Activated T-cell treated with anti-CD3 and anti-CD28 coated beads, Interleukin-2, amount 50 U/mL, for 24 hours (primary cell): Measurements from ENCODE around the gene CRY2.
A peak's percentile ranks its signal among the peaks of the same experiment; 100 is the strongest.

Experiments
- DNase-seq: peaks from one replicate; pipeline ENCODE4 v3.0.0-alpha.2; 2020
- H3K27ac Mint-ChIP-seq: 2 replicates; pipeline ENCODE4 v1.8.0; 2020; ENCODE audit warnings: mild to moderate bottlenecking, mixed read lengths
- H3K27me3 Mint-ChIP-seq: 2 replicates; pipeline ENCODE4 v1.8.0; 2020; ENCODE audit warnings: mixed read lengths
- H3K36me3 Mint-ChIP-seq: 2 replicates; pipeline ENCODE4 v1.8.0; 2020; ENCODE audit warnings: low read depth, mixed read lengths
- H3K4me1 Mint-ChIP-seq: 2 replicates; pipeline ENCODE4 v1.8.0; 2020; ENCODE audit warnings: low read depth, mixed read lengths
- H3K4me3 Mint-ChIP-seq: 2 replicates; pipeline ENCODE4 v1.8.0; 2020; ENCODE audit warnings: mild to moderate bottlenecking, moderate library complexity, mixed read lengths
- H3K9me3 Mint-ChIP-seq: 2 replicates; pipeline ENCODE4 v1.8.0; 2020; ENCODE audit warnings: mixed read lengths

Gene CRY2

DNA sequence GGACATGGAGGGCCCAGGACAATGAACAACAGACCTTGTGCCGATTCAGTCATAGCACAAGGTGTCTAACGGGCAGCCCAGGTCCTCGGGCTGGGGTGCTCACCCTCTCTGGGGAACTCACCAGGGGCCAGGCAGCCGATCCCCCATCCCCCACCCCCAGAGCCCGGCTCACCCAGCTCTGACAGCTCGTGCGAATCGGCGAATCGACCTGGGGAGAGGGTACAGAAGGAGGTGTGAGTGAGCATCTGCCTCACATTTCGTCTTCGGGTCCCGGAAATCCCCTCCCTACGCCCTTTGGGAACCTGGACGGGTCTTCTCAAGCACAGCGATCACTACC lies 70.0 kb downstream of the CRY2 start:
- DNase-seq: no peak
- H3K27ac Mint-ChIP-seq: peak overlapping the region; percentile 99
- peaks cover 36% of the 10 kb centered on the region for H3K4me1 Mint-ChIP-seq
- H3K36me3 Mint-ChIP-seq: peaks cover 46% of the 10 kb centered on the region
- H3K27me3 Mint-ChIP-seq: peaks cover 5% of the 10 kb centered on the region
- no peaks in the 10 kb centered on the region for H3K9me3 Mint-ChIP-seq
- peak overlapping the region; percentile 90 for H3K4me3 Mint-ChIP-seq

DNA sequence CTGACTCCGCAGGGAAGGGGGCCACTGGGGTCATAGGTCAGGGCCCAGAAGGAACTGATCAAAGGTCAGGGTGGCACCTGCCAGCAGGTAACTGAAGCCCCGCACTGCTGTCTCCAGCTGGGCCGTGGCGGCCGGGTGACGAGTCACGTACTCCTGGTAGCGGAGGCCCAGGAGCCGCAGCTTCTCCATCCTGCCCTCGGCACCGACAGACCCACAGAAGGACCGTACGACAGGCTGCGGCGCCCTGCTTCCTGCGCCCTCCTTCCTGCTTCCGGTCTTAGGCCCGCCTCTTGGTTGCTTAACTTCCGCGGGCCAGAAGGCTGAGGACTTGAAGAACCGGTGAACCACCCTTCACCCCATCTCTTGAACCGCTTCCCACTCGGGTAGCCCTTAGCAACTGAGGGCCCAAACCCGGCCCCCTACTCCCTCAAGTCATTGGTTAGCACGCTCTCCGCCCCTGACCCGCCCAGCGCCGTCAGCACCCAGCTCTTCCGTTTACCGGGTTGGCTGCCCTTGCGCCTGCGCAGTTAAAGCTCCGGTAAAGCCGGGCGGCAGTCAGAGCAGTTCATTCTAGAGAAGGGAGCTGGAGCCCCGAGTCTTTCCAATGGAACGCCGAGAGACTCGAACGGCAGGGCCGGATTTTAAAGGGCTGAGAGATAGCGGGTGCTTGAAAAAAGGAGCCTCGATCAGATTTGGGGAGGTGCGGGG lies 70.5 kb downstream of the CRY2 start, which contains the start of gene PEX16:
Gene PEX16, minus strand, starts transcription at position 255 of the 708 bp plus-strand sequence. Its CDS starts 66 bp downstream, at position 189.
- Mint-ChIP-seq H3K4me3 (peak within 1 kb of the TSS; percentile 90), H3K27me3 (peaks cover 5% of the 10 kb centered on the region), H3K4me1 (peaks cover 36% of the 10 kb centered on the region), H3K9me3 (no peaks in the 10 kb centered on the region), H3K36me3 (peaks cover 46% of the 10 kb centered on the region), H3K27ac (peak within 1 kb of the TSS; percentile 99)
- DNase-seq: peak; percentile 92

DNA sequence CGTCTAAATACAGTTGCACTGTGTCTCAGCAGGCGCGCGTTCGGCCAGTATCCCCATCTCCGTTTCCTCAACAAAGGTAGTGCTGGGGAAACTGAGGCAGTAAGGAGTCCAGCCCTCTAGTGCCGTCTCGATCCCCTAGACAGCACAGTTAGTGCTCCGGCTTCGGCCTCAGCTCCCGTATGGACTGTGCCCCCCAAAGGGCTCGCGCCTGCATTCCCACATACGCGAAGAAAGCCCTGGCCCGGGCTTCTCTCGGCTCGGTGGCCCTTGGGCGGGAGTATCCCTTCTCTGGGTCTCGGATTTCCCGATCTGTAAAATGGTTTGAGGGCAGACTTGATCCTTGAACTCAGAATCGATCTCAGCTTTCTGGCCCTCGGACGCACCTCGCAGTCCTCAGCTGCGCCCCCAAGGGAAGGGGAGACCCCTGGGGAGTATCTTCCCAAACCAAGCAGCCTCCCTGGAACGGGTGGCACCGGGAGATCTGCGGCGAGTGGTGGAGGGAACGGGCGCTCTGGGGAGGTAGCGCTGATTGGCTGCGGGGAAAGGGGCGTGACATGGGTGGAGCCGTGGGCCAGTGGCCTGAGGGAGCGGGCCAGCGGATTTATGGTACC lies 71.2 kb downstream of the CRY2 start:
- peak; percentile 77 for DNase-seq
- peak overlapping the region; percentile 99 for H3K27ac Mint-ChIP-seq
- peak overlapping the region; percentile 90 for H3K4me3 Mint-ChIP-seq
- H3K4me1 Mint-ChIP-seq: peaks cover 39% of the 10 kb centered on the region
- H3K27me3 Mint-ChIP-seq: peaks cover 8% of the 10 kb centered on the region
- H3K36me3 Mint-ChIP-seq: peaks cover 41% of the 10 kb centered on the region
- no peaks in the 10 kb centered on the region for H3K9me3 Mint-ChIP-seq

DNA sequence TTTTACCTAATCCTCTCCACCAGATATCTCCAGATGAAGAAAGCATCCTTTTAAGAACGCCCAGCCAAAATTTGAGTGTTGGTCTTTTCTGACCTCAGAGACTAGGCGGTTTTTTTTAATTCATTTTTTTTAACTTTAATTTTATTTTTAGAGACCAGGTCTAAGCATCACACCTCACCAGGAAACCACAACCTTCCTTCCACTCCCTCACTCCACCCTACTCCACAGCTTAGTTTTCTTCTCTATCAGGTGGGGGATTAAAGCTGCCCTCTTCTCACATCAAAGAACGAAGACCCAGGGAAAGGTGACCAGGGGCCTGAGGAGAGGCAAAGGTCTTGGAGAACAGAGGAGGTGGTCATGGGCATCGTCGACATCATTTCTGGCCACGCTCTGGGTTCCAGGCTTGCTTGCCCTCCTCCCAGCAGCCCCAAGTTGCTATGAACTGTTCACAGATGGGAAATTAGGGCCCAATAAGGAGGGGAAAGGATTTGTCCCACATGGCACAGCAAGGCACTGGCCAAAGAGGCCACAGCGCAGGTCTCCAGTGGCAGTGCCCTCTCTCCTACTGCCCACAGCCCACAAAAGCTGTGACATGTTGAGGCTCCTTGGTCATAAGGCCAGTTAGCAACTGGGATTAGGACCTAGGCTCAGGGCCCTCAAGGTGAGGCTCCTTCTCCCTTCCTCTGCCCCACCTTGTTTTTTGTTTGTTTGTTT lies 71.8 kb downstream of the CRY2 start:
- DNase-seq: no peak
- Mint-ChIP-seq H3K36me3 (peaks cover 34% of the 10 kb centered on the region), H3K4me1 (peaks cover 42% of the 10 kb centered on the region), H3K4me3 (peak overlapping the region; percentile 90), H3K27me3 (peaks cover 12% of the 10 kb centered on the region), H3K27ac (peak overlapping the region; percentile 99), H3K9me3 (no peaks in the 10 kb centered on the region)

DNA sequence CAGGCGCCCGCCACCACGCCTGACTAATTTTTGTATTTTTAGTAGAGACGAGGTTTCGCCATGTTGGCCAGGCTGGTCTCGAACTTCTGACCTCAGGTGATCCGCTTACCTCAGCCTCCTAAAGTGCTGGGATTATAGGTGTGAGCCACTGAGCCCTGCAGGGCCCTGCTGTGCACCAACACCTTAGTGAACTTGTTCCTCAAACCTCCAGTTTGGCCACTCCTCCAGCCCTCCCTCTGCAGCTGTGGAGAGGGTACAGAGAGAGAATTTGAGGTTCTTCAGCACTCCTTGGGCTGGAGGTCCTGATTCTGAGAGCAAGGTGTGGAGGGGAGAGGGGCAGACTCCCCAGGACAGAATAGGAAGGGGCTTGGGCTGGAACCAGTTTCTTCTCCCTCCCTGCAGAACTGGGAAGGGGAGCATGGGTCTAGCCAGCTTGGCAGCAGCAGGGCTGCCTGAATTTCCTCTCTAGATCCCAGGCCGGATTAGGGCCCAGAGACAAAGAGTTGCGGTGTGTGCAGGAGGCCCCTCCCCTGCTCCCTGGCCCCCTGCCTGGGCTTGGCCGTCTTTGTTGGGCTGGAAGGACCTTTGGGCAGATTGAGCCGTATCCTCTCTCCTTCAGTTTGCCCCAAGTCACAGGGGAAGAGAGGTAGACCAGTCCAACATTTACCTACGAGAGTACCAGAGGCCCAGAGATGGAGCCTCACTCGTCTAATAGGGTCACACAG lies 72.7 kb downstream of the CRY2 start:
- H3K4me1 Mint-ChIP-seq: peaks cover 43% of the 10 kb centered on the region
- no peak overlapping the region for H3K4me3 Mint-ChIP-seq
- H3K36me3 Mint-ChIP-seq: peaks cover 25% of the 10 kb centered on the region
- peaks cover 16% of the 10 kb centered on the region for H3K27me3 Mint-ChIP-seq
- H3K27ac Mint-ChIP-seq: no peak overlapping the region
- H3K9me3 Mint-ChIP-seq: no peaks in the 10 kb centered on the region
- DNase-seq: peak; percentile 25

DNA sequence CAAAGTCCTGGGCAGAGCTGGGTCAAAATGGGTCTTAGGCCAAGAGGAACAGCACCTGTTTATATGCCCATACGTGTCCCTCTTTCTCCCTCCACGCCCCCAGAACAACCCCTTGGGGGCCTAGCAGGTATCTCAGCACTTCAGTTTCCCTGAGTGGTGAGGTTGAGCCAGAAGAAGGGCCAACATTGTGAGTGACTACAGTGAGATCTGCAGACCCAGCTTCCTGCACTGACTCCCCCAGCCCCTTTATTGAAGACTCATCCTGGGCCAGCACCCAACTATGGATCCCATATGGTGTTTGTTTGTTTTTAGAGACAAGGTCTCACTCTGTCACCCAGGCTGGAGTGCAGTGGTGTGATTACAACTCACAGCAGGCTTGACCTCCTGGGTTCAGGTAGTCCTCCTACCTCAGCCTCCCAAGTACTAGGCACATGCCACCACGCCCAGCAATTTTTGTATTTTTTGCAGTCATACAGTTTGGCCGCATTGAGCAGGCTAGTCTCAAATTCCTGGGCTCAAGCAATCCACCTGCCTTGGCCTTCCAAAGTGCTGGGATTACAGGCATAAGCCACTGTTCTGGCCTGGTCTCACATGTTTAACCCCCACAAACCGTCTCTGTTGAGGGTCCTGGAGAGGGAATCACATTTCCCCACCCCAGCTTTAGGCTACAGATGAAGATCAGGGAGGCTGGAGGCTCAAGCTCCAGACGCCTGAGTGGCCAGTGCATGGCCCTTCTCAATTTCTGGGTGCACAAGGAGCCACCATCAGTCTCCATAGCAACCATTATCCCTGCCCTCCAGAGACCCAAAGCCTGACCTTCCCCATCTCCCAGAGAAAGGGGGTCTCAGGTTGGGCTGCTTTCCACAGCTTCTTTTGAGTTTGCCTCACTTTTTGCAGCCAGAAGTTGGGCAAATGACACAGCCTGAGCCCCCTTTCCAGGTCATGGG lies 73.5 kb downstream of the CRY2 start:
- H3K4me1 Mint-ChIP-seq: peaks cover 37% of the 10 kb centered on the region
- DNase-seq: peak; percentile 27
- H3K9me3 Mint-ChIP-seq: no peaks in the 10 kb centered on the region
- peaks cover 16% of the 10 kb centered on the region for H3K27me3 Mint-ChIP-seq
- H3K36me3 Mint-ChIP-seq: peaks cover 17% of the 10 kb centered on the region
- H3K4me3 Mint-ChIP-seq: no peak overlapping the region
- H3K27ac Mint-ChIP-seq: no peak overlapping the region

DNA sequence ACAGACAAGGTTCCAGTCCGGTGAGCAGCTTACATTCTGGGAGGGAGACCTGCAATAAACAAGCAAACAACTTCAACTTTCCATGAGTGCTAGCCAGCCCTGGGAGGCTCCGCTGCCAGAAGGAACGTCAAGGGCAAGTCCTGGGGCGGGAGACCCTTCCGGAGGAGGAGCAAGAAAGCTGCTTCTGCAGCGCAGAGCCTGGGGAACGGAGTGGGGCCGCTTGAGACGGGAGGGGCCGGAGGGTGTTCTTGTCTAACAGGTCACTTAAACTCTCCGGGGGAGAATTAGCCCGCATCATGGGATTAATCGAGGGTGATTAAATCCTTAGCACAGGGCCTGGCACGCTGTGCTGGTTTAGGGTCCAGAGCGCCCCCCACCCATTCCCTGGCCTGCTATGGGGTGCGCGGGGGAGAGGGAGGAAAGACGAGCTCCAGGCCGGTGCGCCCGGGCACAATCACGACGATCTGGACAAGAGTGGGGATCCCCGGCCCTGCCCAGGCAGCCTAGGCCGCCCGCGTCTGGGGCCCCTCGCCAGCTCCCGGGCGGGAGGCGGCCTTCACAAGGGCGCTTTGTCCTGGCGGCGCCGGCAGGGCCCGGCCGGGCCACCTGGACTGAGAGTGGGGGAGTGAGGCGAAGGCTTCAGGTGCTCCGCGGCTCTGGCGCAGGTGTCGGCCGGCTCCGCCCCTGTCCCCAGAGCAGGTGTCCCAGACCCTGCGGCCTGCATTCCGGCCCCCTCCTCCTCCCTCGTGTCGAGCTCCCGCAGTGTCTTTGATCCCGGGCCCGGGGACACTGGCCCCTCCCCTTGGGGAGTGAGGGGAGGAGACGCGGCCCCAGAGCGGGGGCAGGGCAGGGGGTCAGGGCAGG lies 74.5 kb downstream of the CRY2 start:
- peaks cover 28% of the 10 kb centered on the region for H3K4me1 Mint-ChIP-seq
- DNase-seq: peak; percentile 46
- H3K27ac Mint-ChIP-seq: peak overlapping the region; percentile 44

DNA sequence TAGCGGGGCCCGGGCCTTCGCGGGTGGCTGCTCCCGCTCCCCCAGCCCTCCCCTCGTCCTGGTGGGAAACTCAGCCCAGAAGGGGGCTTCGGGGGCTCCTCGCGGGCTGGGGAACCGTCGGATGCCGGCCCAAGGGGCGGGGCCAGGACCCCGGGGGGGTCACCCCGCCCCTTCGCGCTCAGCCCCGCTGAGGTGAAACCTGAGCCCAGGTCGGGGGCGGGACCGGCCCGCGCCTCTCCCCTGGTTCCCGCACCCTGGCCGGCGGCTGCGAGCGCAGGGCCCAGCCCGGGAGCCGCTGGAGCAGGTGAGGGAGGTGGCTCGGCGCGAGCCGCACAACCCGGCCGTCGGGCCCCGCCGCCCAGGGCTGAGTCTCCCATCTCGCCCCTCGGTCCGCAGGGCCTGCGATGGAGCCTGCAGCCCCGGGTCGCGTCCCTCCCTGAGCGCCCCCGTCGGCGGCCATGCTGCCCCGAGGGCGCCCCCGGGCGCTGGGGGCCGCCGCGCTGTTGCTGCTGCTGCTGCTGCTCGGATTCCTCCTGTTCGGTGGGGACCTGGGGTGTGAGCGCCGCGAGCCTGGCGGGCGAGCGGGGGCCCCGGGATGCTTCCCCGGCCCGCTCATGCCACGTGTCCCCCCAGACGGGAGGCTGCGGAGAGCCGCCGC lies 75.3 kb downstream of the CRY2 start, which contains the start of gene LARGE2:
Gene LARGE2, plus strand, starts transcription at position 232 of the 658 bp plus-strand sequence. Its CDS starts 227 bp downstream, at position 459.
- Mint-ChIP-seq H3K4me1 (peaks cover 32% of the 10 kb centered on the region), H3K4me3 (peak within 1 kb of the TSS; percentile 66)
- peak; percentile 54 for DNase-seq

More for the DNA sequence above, 74.5 kb downstream of the CRY2 start:
- no peaks in the 10 kb centered on the region for H3K9me3 Mint-ChIP-seq
- H3K27me3 Mint-ChIP-seq: peaks cover 16% of the 10 kb centered on the region
- H3K4me3 Mint-ChIP-seq: peak overlapping the region; percentile 24
- H3K36me3 Mint-ChIP-seq: peaks cover 10% of the 10 kb centered on the region

DNA sequence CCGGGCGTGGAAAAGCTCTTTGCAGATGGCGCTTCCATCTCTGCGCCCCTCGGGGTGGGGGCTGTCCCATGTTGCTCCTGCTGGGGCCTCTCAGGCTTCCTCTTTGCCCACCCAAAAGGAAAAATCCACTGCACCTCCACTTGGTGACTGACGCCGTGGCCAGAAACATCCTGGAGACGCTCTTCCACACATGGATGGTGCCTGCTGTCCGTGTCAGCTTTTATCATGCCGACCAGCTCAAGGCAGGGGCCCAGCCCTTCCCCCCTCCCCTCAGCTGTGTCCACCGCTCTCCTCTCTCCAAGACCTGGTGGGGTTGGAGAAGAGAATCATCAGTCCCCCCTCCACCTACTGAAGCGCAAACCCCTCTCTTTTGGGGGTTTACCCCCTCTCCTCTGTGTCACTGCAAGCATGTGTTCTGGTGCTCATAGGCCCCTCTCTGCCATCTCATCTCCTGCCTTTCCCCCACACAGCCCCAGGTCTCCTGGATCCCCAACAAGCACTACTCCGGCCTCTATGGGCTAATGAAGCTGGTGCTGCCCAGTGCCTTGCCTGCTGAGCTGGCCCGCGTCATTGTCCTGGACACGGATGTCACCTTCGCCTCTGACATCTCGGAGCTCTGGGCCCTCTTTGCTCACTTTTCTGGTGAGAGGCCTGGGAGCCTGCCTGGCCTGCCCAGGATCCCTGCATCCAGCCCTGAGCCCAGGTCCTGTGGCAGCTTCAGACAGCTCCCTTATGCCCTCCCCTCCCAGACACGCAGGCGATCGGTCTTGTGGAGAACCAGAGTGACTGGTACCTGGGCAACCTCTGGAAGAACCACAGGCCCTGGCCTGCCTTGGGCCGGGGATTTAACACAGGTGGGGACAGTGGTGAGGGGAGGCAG lies 77.0 kb downstream of the CRY2 start:
- peak overlapping the region; percentile 61 for H3K27ac Mint-ChIP-seq
- H3K4me1 Mint-ChIP-seq: peaks cover 26% of the 10 kb centered on the region
- no peak overlapping the region for H3K4me3 Mint-ChIP-seq
- H3K27me3 Mint-ChIP-seq: peaks cover 16% of the 10 kb centered on the region
- no peaks in the 10 kb centered on the region for H3K36me3 Mint-ChIP-seq
- H3K9me3 Mint-ChIP-seq: no peaks in the 10 kb centered on the region
- peak; percentile 28 for DNase-seq

More for the DNA sequence above, 75.3 kb downstream of the CRY2 start, which contains the start of gene LARGE2:
- peaks cover 16% of the 10 kb centered on the region for H3K27me3 Mint-ChIP-seq
- H3K9me3 Mint-ChIP-seq: no peaks in the 10 kb centered on the region
- peaks cover 7% of the 10 kb centered on the region for H3K36me3 Mint-ChIP-seq
- peak within 1 kb of the TSS; percentile 79 for H3K27ac Mint-ChIP-seq

DNA sequence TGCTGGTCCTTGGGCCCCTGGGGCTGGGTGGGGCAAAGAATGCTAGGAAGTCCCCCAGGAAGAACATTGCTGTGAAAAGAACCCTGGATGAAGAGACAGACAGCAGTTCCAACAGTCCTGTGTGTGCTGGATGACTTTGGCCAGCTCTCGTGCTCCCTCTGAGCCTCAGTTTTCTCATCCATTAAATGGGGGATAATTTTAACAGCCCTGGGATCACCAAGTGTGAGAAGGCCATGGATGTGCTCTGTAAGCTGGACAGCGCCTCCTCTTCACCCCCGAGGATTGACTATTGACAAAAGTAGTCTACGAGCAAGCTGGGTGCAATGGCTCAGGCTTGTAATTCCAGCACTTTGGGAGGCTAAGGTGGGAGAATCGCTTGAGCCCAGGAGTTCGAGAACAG lies 77.7 kb downstream of the CRY2 start:
- Mint-ChIP-seq H3K36me3 (no peaks in the 10 kb centered on the region), H3K27ac (no peak overlapping the region), H3K4me3 (no peak overlapping the region), H3K4me1 (peaks cover 28% of the 10 kb centered on the region), H3K9me3 (no peaks in the 10 kb centered on the region), H3K27me3 (peaks cover 16% of the 10 kb centered on the region)
- DNase-seq: no peak

DNA sequence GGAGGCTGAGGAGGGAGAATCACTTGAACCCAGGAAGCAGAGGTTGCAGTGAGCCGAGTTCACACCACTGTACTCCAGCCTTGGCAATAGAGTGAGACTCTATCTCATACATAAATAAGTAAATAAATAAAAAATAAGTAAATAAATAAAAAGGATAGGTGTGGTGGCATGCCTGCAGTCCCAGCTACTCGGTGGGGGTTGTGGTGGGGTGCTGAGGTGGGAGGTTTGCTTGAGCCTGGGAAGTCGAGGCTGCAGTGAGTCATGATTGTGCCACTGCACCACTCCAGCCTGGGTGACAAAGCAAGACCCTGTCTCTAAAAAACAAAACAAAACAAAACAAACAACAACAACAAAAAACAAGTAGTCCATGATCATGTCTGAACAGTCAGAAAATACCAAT lies 78.3 kb downstream of the CRY2 start:
- DNase-seq: no peak
- Mint-ChIP-seq H3K4me1 (peaks cover 34% of the 10 kb centered on the region), H3K27me3 (peaks cover 16% of the 10 kb centered on the region), H3K36me3 (no peaks in the 10 kb centered on the region), H3K4me3 (no peak overlapping the region), H3K9me3 (no peaks in the 10 kb centered on the region), H3K27ac (no peak overlapping the region)

DNA sequence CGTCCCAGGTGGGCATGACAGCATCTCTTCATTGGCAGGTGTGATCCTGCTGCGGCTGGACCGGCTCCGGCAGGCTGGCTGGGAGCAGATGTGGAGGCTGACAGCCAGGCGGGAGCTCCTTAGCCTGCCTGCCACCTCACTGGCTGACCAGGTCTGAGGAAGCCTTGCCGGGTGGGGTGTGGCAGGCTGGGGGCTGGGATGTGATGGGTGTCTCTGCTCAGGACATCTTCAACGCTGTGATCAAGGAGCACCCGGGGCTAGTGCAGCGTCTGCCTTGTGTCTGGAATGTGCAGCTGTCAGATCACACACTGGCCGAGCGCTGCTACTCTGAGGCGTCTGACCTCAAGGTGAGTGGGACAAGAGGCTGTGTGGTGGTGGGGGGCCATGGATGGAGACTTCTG lies 78.7 kb downstream of the CRY2 start:
- Mint-ChIP-seq H3K9me3 (no peaks in the 10 kb centered on the region), H3K27me3 (peaks cover 16% of the 10 kb centered on the region), H3K27ac (no peak overlapping the region), H3K36me3 (no peaks in the 10 kb centered on the region), H3K4me1 (peaks cover 38% of the 10 kb centered on the region), H3K4me3 (no peak overlapping the region)
- no peak for DNase-seq
